Omental fat pad (tissue), 4 donors: ENCODE results near the gene TTC34. TPM values are rescaled to one million over a fixed set of nuclear protein-coding genes. Genes with fewer than 3 reads are reported as not detected.

Experiments used
- ATAC-seq: fragments of 150-250 bp; one replicate; pipeline ENCODE4 v1.9.1; 2016; ENCODE audit warnings: mild to moderate bottlenecking, moderate library complexity; ENCODE audit not compliant: low FRiP score
- DNase-seq: peaks from one replicate; pipeline ENCODE4 v3.0.0-alpha.2; 2019; ENCODE audit warnings: low spot score
- CTCF ChIP-seq, 3 donors: fragments of 450-650 bp; IDR thresholded peaks; one replicate each; pipeline ENCODE4 v1.5.1; 2016 to 2017; ENCODE audit warnings: antibody characterized with exemption in 3 of 3, mild to moderate bottlenecking in 3 of 3, moderate library complexity in 2 of 3
- total RNA-seq, 4 donors: library from RNA; depleted of rRNA; stranded (reverse); fragments of >200 nt; gene quantifications; one replicate each; pipeline ENCODE4 v1.1.0, GENCODE V29; 2016

Gene TTC34
- total RNA-seq, 4 donors from 2014 or later: 0.12 to 0.95 (median 0.26) TPM

- ATAC-seq: no peak
- DNase-seq: no peak
- no peak for TF ChIP-seq CTCF (IDR thresholded peaks at IDR 0.05)
Measured at GRCh38 chr1:2598329-2598931, 203.1 kb downstream of the TTC34 start.

- DNase-seq (no peak), ATAC-seq (no peak)
- no peak for TF ChIP-seq CTCF (IDR thresholded peaks at IDR 0.05)
Measured at GRCh38 chr1:2597441-2598328, 203.8 kb downstream of the TTC34 start.

GRCh38 chr1:2596530-2597333 lies 204.8 kb downstream of the TTC34 start:
- ATAC-seq (no peak), DNase-seq (no peak)
- no peak for TF ChIP-seq CTCF (IDR thresholded peaks at IDR 0.05)

- no peak for ATAC-seq
- DNase-seq: no peak
- no peak for TF ChIP-seq CTCF (IDR thresholded peaks at IDR 0.05)
Measured at GRCh38 chr1:2595812-2596529, 205.5 kb downstream of the TTC34 start.

GRCh38 chr1:2595261-2595811 lies 206.2 kb downstream of the TTC34 start:
- no peak for TF ChIP-seq CTCF (IDR thresholded peaks at IDR 0.05)
- no peak for ATAC-seq
- DNase-seq: no peak

- no peak for DNase-seq
- no peak for ATAC-seq
- no peak for TF ChIP-seq CTCF (IDR thresholded peaks at IDR 0.05)
Measured at GRCh38 chr1:2594641-2595131, 206.8 kb downstream of the TTC34 start.
